GM12878 (cell line): ENCODE results near the gene HSPB6. TPM values are rescaled to one million over a fixed set of nuclear protein-coding genes. Genes with fewer than 3 reads are reported as not detected.

Experiments used
- CBFB ChIP-seq: IDR thresholded peaks from 2 replicates; pipeline ENCODE4 v1.6.1; 2016; ENCODE audit warnings: antibody characterized with exemption, low read depth
- CEBPB ChIP-seq, 2 experiments: fragments of 150-350 bp in 1 of 2; IDR thresholded peaks; 2 replicates each; pipeline ENCODE4 v1.6.1; 2012 to 2014; ENCODE audit warnings: low read depth in 2 of 2, low read length in 2 of 2, borderline replicate concordance in 1 of 2, inconsistent platforms in 1 of 2
- E2F4 ChIP-seq: IDR thresholded peaks from 2 replicates; pipeline ENCODE4 v1.6.1; 2012; ENCODE audit warnings: low read depth, low read length, improper control_type of control experiment
- E2F8 ChIP-seq: fragments of 450-650 bp; IDR thresholded peaks from 2 replicates; pipeline ENCODE4 v1.6.1; 2018; ENCODE audit warnings: mild to moderate bottlenecking, low read depth, moderate library complexity; ENCODE audit not compliant: partially characterized antibody
- EZH2 ChIP-seq: IDR thresholded peaks from 2 replicates; pipeline ENCODE4 v1.6.1; 2012; ENCODE audit warnings: low read depth, mild to moderate bottlenecking, control low read depth, inconsistent platforms, low read length, borderline replicate concordance; ENCODE audit not compliant: control insufficient read depth
- FOXM1 ChIP-seq: IDR thresholded peaks from 2 replicates; pipeline ENCODE4 v1.6.1; 2012; ENCODE audit warnings: low read depth, mild to moderate bottlenecking, inconsistent platforms, low read length, moderate library complexity
- HSF1 ChIP-seq: fragments of 150-350 bp; IDR thresholded peaks from 2 replicates; pipeline ENCODE4 v1.6.1; 2014; ENCODE audit warnings: mild to moderate bottlenecking, low read depth, low read length
- IKZF2 ChIP-seq, 2 experiments: fragments of 450-650 bp; IDR thresholded peaks; 2 replicates each; pipeline ENCODE4 v1.6.1; 2017; ENCODE audit warnings: mild to moderate bottlenecking in 2 of 2, moderate library complexity in 2 of 2
- MYC ChIP-seq: IDR thresholded peaks from 2 replicates; pipeline ENCODE4 v1.6.1; 2011; ENCODE audit warnings: mild to moderate bottlenecking, low read length, moderate library complexity, inconsistent platforms; ENCODE audit not compliant: insufficient read depth, insufficient replicate concordance, insufficient read length, severe bottlenecking
- NFIC ChIP-seq: IDR thresholded peaks from 2 replicates; pipeline ENCODE4 v1.6.1; 2012; ENCODE audit warnings: low read depth, mild to moderate bottlenecking, inconsistent platforms, low read length, moderate library complexity
- PAX5 ChIP-seq: IDR thresholded peaks from 2 replicates; pipeline ENCODE4 v1.6.1; 2011; ENCODE audit warnings: low read depth, low read length, borderline replicate concordance
- PAX8 ChIP-seq: fragments of 450-650 bp; IDR thresholded peaks from 2 replicates; pipeline ENCODE4 v1.6.1; 2017; ENCODE audit warnings: mild to moderate bottlenecking, moderate library complexity
- RAD51 ChIP-seq: fragments of 450-650 bp; IDR thresholded peaks from 2 replicates; pipeline ENCODE4 v1.6.1; 2016; ENCODE audit warnings: moderate library complexity, mild to moderate bottlenecking, inconsistent platforms
- RB1 ChIP-seq: fragments of 450-650 bp; formaldehyde crosslinking; IDR thresholded peaks from 2 replicates; pipeline ENCODE4 v1.6.1; 2017; ENCODE audit warnings: mild to moderate bottlenecking, borderline replicate concordance
- RBBP5 ChIP-seq: fragments of 200-600 bp; sonication (generic); conservative IDR thresholded peaks from 2 replicates; pipeline ENCODE4 v1.6.1; 2016
- RCOR1 ChIP-seq: conservative IDR thresholded peaks from 2 replicates; pipeline ENCODE4 v1.6.1; 2012; ENCODE audit warnings: low read depth, low read length, improper control_type of control experiment
- RFX5 ChIP-seq: IDR thresholded peaks from 2 replicates; pipeline ENCODE4 v1.6.1; 2011; ENCODE audit warnings: low read depth, low read length, improper control_type of control experiment
- RUNX3 ChIP-seq: IDR thresholded peaks from 2 replicates; pipeline ENCODE4 v1.6.1; 2012; ENCODE audit warnings: low read length, inconsistent platforms
- SMC3 ChIP-seq: IDR thresholded peaks from 2 replicates; pipeline ENCODE4 v1.6.1; 2011; ENCODE audit warnings: low read length, improper control_type of control experiment, borderline replicate concordance
- SUZ12 ChIP-seq: fragments of 200-600 bp; sonication (generic); IDR thresholded peaks from one replicate; pipeline ENCODE4 v1.6.1; 2018; ENCODE audit warnings: antibody characterized with exemption, mild to moderate bottlenecking; ENCODE audit not compliant: unreplicated experiment
- TCF7 ChIP-seq: IDR thresholded peaks from 2 replicates; pipeline ENCODE4 v1.6.1; 2014; ENCODE audit warnings: antibody characterized with exemption, borderline replicate concordance
- YBX1 ChIP-seq: fragments of 450-650 bp; IDR thresholded peaks from 2 replicates; pipeline ENCODE4 v1.6.1; 2016; ENCODE audit warnings: antibody characterized with exemption
- polyA plus RNA-seq, 11 experiments: library from polyadenylated mRNA; depleted of rRNA in 4 of 11; unstranded in 6 of 11; stranded (reverse) in 5 of 11; fragments of >200 nt; fragmentation: Nextera tagmentation in 4 of 11; fragmentation: Illumina TruSeq in 1 of 11; extraction: Ambion mirVana in 4 of 11; extraction: Trizol in 1 of 11; gene quantifications; 1 replicate in 1 of 11; 2 replicates in 10 of 11; pipeline versions ENCODE4 v1.2.1 to v1.2.3, GENCODE V29; 2011 to 2016; ENCODE audit warnings: inconsistent platforms in 2 of 11, missing spikeins in 2 of 11, low read depth in 1 of 11
- total RNA-seq, 4 experiments: library from RNA; depleted of rRNA in 3 of 4; stranded (reverse); fragments of >200 nt in 3 of 4; fragmentation: Illumina TruSeq in 1 of 4; extraction: Trizol in 1 of 4; gene quantifications; 2 replicates each; pipeline versions ENCODE4 v1.2.1 to v1.2.3, GENCODE V29; 2013 to 2021
- TF ChIP-seq, protein P1 (sequence below): IDR thresholded peaks from 2 replicates; pipeline ENCODE4 v1.6.1; 2011; ENCODE audit warnings: borderline replicate concordance, low read depth, mild to moderate bottlenecking, moderate library complexity, mixed read lengths, low read length; ENCODE audit not compliant: insufficient read depth; ENCODE audit errors: extremely low read length
- TF ChIP-seq, protein P2 (sequence below): IDR thresholded peaks from 2 replicates; pipeline ENCODE4 v1.6.1; 2012; ENCODE audit warnings: low read depth, low read length, improper control_type of control experiment

HSPB6 gene
- total and polyA plus RNA-seq, 10 of the 15 experiments (the other 5 are each of a cell fraction or from before 2014, with no cell fraction given), result 0.09 to 1.6 (median 0.36) TPM; not detected in 4

- TF ChIP-seq E2F4, result no peak
- TF ChIP-seq TCF7, result no peak
- no peak for TF ChIP-seq SUZ12
- no peak for TF ChIP-seq CEBPB (IDR thresholded peaks at IDR 0.05; ENCODE audit: borderline replicate concordance in 1 of 2, low read depth in 2 of 2, low read length in 2 of 2)
- TF ChIP-seq SMC3, result peak; percentile 25; the same call in 1 of the 2 replicates
- TF ChIP-seq PAX5, result no peak
- TF ChIP-seq RB1, result no peak
- no peak for TF ChIP-seq RAD51
- TF ChIP-seq RUNX3, result no peak
- no peak for TF ChIP-seq YBX1
- no peak for TF ChIP-seq E2F8
- TF ChIP-seq HSF1, result no peak
- no peak for TF ChIP-seq EZH2
- no peak for TF ChIP-seq RCOR1
- peak in 1 of 2 experiments; percentile 21; a peak in 1 of 4 replicates for TF ChIP-seq IKZF2 (IDR thresholded peaks at IDR 0.05)
- TF ChIP-seq CBFB, result 0 out of 2 replicates have a peak, but pooled peaks have one; percentile 38
- TF ChIP-seq NFIC, result no peak
- no peak for TF ChIP-seq FOXM1
- no peak for TF ChIP-seq RFX5
- TF ChIP-seq, protein P1, sequence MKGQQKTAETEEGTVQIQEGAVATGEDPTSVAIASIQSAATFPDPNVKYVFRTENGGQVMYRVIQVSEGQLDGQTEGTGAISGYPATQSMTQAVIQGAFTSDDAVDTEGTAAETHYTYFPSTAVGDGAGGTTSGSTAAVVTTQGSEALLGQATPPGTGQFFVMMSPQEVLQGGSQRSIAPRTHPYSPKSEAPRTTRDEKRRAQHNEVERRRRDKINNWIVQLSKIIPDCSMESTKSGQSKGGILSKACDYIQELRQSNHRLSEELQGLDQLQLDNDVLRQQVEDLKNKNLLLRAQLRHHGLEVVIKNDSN, result no peak
- no peak for TF ChIP-seq MYC
- TF ChIP-seq PAX8, result no peak
- TF ChIP-seq RBBP5, result no peak
- TF ChIP-seq, protein P2, sequence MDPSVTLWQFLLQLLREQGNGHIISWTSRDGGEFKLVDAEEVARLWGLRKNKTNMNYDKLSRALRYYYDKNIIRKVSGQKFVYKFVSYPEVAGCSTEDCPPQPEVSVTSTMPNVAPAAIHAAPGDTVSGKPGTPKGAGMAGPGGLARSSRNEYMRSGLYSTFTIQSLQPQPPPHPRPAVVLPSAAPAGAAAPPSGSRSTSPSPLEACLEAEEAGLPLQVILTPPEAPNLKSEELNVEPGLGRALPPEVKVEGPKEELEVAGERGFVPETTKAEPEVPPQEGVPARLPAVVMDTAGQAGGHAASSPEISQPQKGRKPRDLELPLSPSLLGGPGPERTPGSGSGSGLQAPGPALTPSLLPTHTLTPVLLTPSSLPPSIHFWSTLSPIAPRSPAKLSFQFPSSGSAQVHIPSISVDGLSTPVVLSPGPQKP, result no peak
These were observed 42.1 kb downstream of the HSPB6 start (continued) for GRCh38 chr19:35714601-35715354.
